Measurements from ENCODE around the gene ZNG1C.
"Not testable (repeated sequence)": the region's sequence is repeated elsewhere in the genome, so short reads cannot be mapped to it uniquely, and the experiment has no call there.

The ZNG1C gene

GRCh38 chr9:68318209-68318608 lies 76.4 kb downstream of the ZNG1C start:
- H3K9me3 ChIP-seq (ENCODE audit: control insufficient read depth, low read length); H4K8ac ChIP-seq (ENCODE audit: low read length); H3K23ac ChIP-seq (ENCODE audit: low read length in 2 of 2); H4K91ac ChIP-seq (ENCODE audit: low read length); H3K9ac ChIP-seq (ENCODE audit: low read length); H3K4ac ChIP-seq (ENCODE audit: low read depth in 1 of 2, low read length in 2 of 2); H2BK15ac ChIP-seq (ENCODE audit: low read depth, poor library complexity, severe bottlenecking); H3K4me1 ChIP-seq (ENCODE audit: control insufficient read depth, insufficient read depth, low read depth, low read length); H2BK12ac ChIP-seq (ENCODE audit: low read length in 2 of 2); H3K79me1 ChIP-seq (replicated peaks; ENCODE audit: low read length, poor library complexity, severe bottlenecking); H3K4me2 ChIP-seq (ENCODE audit: low read length, poor library complexity, severe bottlenecking); H3K14ac ChIP-seq (ENCODE audit: low read length in 2 of 2); H3K18ac ChIP-seq (ENCODE audit: low read depth in 1 of 2, low read length in 2 of 2); H3K27me3 ChIP-seq (ENCODE audit: control insufficient read depth in 1 of 2, insufficient read depth in 1 of 2, low read length in 2 of 2); H3K4me3 ChIP-seq (ENCODE audit: insufficient read depth in 1 of 2, low read depth in 1 of 2, low read length in 2 of 2); H2BK5ac ChIP-seq (ENCODE audit: low read depth, low read length, poor library complexity, severe bottlenecking); DNase-seq; H2AK5ac ChIP-seq (ENCODE audit: low read length, severe bottlenecking); H3K36me3 ChIP-seq (ENCODE audit: control insufficient read depth in 1 of 2, insufficient read depth in 2 of 2, low read depth in 1 of 2, low read length in 2 of 2); H2AFZ ChIP-seq (ENCODE audit: low read depth, low read length); H3K27ac ChIP-seq (ENCODE audit: low read length, poor library complexity, severe bottlenecking); H2BK120ac ChIP-seq (ENCODE audit: low read depth, low read length): not testable (repeated sequence)
- WGBS: 84% methylated on average over 6 of the region's 10 CpGs

GRCh38 chr9:68323749-68324148 lies 82.0 kb downstream of the ZNG1C start:
- not testable (repeated sequence) for H3K23ac ChIP-seq (ENCODE audit: low read length in 2 of 2); H3K4me2 ChIP-seq (ENCODE audit: low read length, poor library complexity, severe bottlenecking); H2BK15ac ChIP-seq (ENCODE audit: low read depth, poor library complexity, severe bottlenecking); H2AFZ ChIP-seq (ENCODE audit: low read depth, low read length); H2BK5ac ChIP-seq (ENCODE audit: low read depth, low read length, poor library complexity, severe bottlenecking); H3K27ac ChIP-seq (ENCODE audit: low read length, poor library complexity, severe bottlenecking); H2BK12ac ChIP-seq (ENCODE audit: low read length in 2 of 2); H3K27me3 ChIP-seq (ENCODE audit: control insufficient read depth in 1 of 2, insufficient read depth in 1 of 2, low read length in 2 of 2); H4K91ac ChIP-seq (ENCODE audit: low read length); H3K18ac ChIP-seq (ENCODE audit: low read depth in 1 of 2, low read length in 2 of 2); H3K4me3 ChIP-seq (ENCODE audit: insufficient read depth in 1 of 2, low read depth in 1 of 2, low read length in 2 of 2); H3K14ac ChIP-seq (ENCODE audit: low read length in 2 of 2); H4K8ac ChIP-seq (ENCODE audit: low read length); H2BK120ac ChIP-seq (ENCODE audit: low read depth, low read length); H3K4ac ChIP-seq (ENCODE audit: low read depth in 1 of 2, low read length in 2 of 2); DNase-seq; H3K9ac ChIP-seq (ENCODE audit: low read length); H3K79me1 ChIP-seq (replicated peaks; ENCODE audit: low read length, poor library complexity, severe bottlenecking); H3K9me3 ChIP-seq (ENCODE audit: control insufficient read depth, low read length); H2AK5ac ChIP-seq (ENCODE audit: low read length, severe bottlenecking); H3K36me3 ChIP-seq (ENCODE audit: control insufficient read depth in 1 of 2, insufficient read depth in 2 of 2, low read depth in 1 of 2, low read length in 2 of 2); H3K4me1 ChIP-seq (ENCODE audit: control insufficient read depth, insufficient read depth, low read depth, low read length)
- WGBS: no CpG with 5 or more reads among the region's 24 CpGs

GRCh38 chr9:68324518-68324917 lies 82.7 kb downstream of the ZNG1C start:
- not testable (repeated sequence) for H4K91ac ChIP-seq (ENCODE audit: low read length); H2BK120ac ChIP-seq (ENCODE audit: low read depth, low read length); DNase-seq; H4K8ac ChIP-seq (ENCODE audit: low read length); H3K18ac ChIP-seq (ENCODE audit: low read depth in 1 of 2, low read length in 2 of 2); H3K4me3 ChIP-seq (ENCODE audit: insufficient read depth in 1 of 2, low read depth in 1 of 2, low read length in 2 of 2); H3K4me1 ChIP-seq (ENCODE audit: control insufficient read depth, insufficient read depth, low read depth, low read length); H3K9me3 ChIP-seq (ENCODE audit: control insufficient read depth, low read length); H3K79me1 ChIP-seq (replicated peaks; ENCODE audit: low read length, poor library complexity, severe bottlenecking); H2BK12ac ChIP-seq (ENCODE audit: low read length in 2 of 2); H3K27me3 ChIP-seq (ENCODE audit: control insufficient read depth in 1 of 2, insufficient read depth in 1 of 2, low read length in 2 of 2); H2AFZ ChIP-seq (ENCODE audit: low read depth, low read length); H2BK5ac ChIP-seq (ENCODE audit: low read depth, low read length, poor library complexity, severe bottlenecking); H3K4ac ChIP-seq (ENCODE audit: low read depth in 1 of 2, low read length in 2 of 2); H3K9ac ChIP-seq (ENCODE audit: low read length); H3K36me3 ChIP-seq (ENCODE audit: control insufficient read depth in 1 of 2, insufficient read depth in 2 of 2, low read depth in 1 of 2, low read length in 2 of 2); H2AK5ac ChIP-seq (ENCODE audit: low read length, severe bottlenecking); H3K23ac ChIP-seq (ENCODE audit: low read length in 2 of 2); H3K14ac ChIP-seq (ENCODE audit: low read length in 2 of 2); H3K27ac ChIP-seq (ENCODE audit: low read length, poor library complexity, severe bottlenecking); H3K4me2 ChIP-seq (ENCODE audit: low read length, poor library complexity, severe bottlenecking); H2BK15ac ChIP-seq (ENCODE audit: low read depth, poor library complexity, severe bottlenecking)
- no CpG with 5 or more reads among the region's 20 CpGs for WGBS

GRCh38 chr9:68329106-68329505 lies 87.3 kb downstream of the ZNG1C start:
- no CpG with 5 or more reads among the region's 4 CpGs for WGBS
- H3K18ac ChIP-seq (ENCODE audit: low read depth in 1 of 2, low read length in 2 of 2): not testable (repeated sequence)

More at GRCh38 chr9:68329106-68329505, 87.3 kb downstream of the ZNG1C start:
- H2AFZ ChIP-seq (ENCODE audit: low read depth, low read length); H2BK12ac ChIP-seq (ENCODE audit: low read length in 2 of 2); H3K79me1 ChIP-seq (replicated peaks; ENCODE audit: low read length, poor library complexity, severe bottlenecking); H2BK120ac ChIP-seq (ENCODE audit: low read depth, low read length); H3K14ac ChIP-seq (ENCODE audit: low read length in 2 of 2); H4K91ac ChIP-seq (ENCODE audit: low read length); H2AK5ac ChIP-seq (ENCODE audit: low read length, severe bottlenecking); H3K23ac ChIP-seq (ENCODE audit: low read length in 2 of 2); H3K4me3 ChIP-seq (ENCODE audit: insufficient read depth in 1 of 2, low read depth in 1 of 2, low read length in 2 of 2); H3K4ac ChIP-seq (ENCODE audit: low read depth in 1 of 2, low read length in 2 of 2); H3K27ac ChIP-seq (ENCODE audit: low read length, poor library complexity, severe bottlenecking); H3K4me1 ChIP-seq (ENCODE audit: control insufficient read depth, insufficient read depth, low read depth, low read length); H3K36me3 ChIP-seq (ENCODE audit: control insufficient read depth in 1 of 2, insufficient read depth in 2 of 2, low read depth in 1 of 2, low read length in 2 of 2); H2BK5ac ChIP-seq (ENCODE audit: low read depth, low read length, poor library complexity, severe bottlenecking); H4K8ac ChIP-seq (ENCODE audit: low read length); H3K9ac ChIP-seq (ENCODE audit: low read length); DNase-seq; H3K9me3 ChIP-seq (ENCODE audit: control insufficient read depth, low read length); H2BK15ac ChIP-seq (ENCODE audit: low read depth, poor library complexity, severe bottlenecking); H3K27me3 ChIP-seq (ENCODE audit: control insufficient read depth in 1 of 2, insufficient read depth in 1 of 2, low read length in 2 of 2); H3K4me2 ChIP-seq (ENCODE audit: low read length, poor library complexity, severe bottlenecking): not testable (repeated sequence)

Data from mesenchymal stem cell (in vitro differentiated cells and primary cell).